Omental fat pad (tissue), 4 donors: Measurements from ENCODE around the gene FZD1. TPM values are rescaled to one million over a fixed set of nuclear protein-coding genes. Genes with fewer than 3 reads are reported as not detected.
A peak's percentile ranks its signal among the peaks of the same experiment; 100 is the strongest.

ENCODE experiments used
- ATAC-seq: fragments of 150-250 bp; one replicate; pipeline ENCODE4 v1.9.1; 2016; ENCODE audit warnings: mild to moderate bottlenecking, moderate library complexity; ENCODE audit not compliant: low FRiP score
- DNase-seq: peaks from one replicate; pipeline ENCODE4 v3.0.0-alpha.2; 2019; ENCODE audit warnings: low spot score
- CTCF ChIP-seq, 3 donors: fragments of 450-650 bp; IDR thresholded peaks; one replicate each; pipeline ENCODE4 v1.5.1; 2016 to 2017; ENCODE audit warnings: antibody characterized with exemption in 3 of 3, mild to moderate bottlenecking in 3 of 3, moderate library complexity in 2 of 3
- total RNA-seq, 4 donors: library from RNA; depleted of rRNA; stranded (reverse); fragments of >200 nt; gene quantifications; one replicate each; pipeline ENCODE4 v1.1.0, GENCODE V29; 2016

Gene FZD1
- total RNA-seq, 4 donors from 2014 or later, result 8.0 to 19.7 (median 13.2) TPM

GRCh38 chr7:91310830-91311460, 46.7 kb downstream of the FZD1 start:
- TF ChIP-seq CTCF (IDR thresholded peaks at IDR 0.05), result no peak
- DNase-seq, result no peak
- peak; percentile 57 for ATAC-seq

GRCh38 chr7:91311839-91312238, 47.6 kb downstream of the FZD1 start:
- ATAC-seq, result no peak
- no peak for DNase-seq
- no peak for TF ChIP-seq CTCF (IDR thresholded peaks at IDR 0.05)

GRCh38 chr7:91313113-91313512, 48.9 kb downstream of the FZD1 start:
- no peak for ATAC-seq
- DNase-seq, result no peak
- TF ChIP-seq CTCF (IDR thresholded peaks at IDR 0.05), result no peak

- TF ChIP-seq CTCF (IDR thresholded peaks at IDR 0.05), result no peak
- ATAC-seq, result no peak
- DNase-seq, result no peak
Observed at GRCh38 chr7:91314591-91315323, 50.5 kb downstream of the FZD1 start.

- DNase-seq, result no peak
- no peak for ATAC-seq
- no peak for TF ChIP-seq CTCF (IDR thresholded peaks at IDR 0.05)
Observed at GRCh38 chr7:91316426-91316825, 52.2 kb downstream of the FZD1 start.

GRCh38 chr7:91319351-91319750, 55.1 kb downstream of the FZD1 start:
- ATAC-seq (no peak), DNase-seq (no peak)
- no peak for TF ChIP-seq CTCF (IDR thresholded peaks at IDR 0.05)
